WTC11 (cell line): ENCODE data around the gene ARSA. TPM values are rescaled to one million over a fixed set of nuclear protein-coding genes. Genes with fewer than 3 reads are reported as not detected.

Source experiments
- ATAC-seq: fragments of 200-7000 bp; cut with Tn5 transposase; 2 replicates; pipeline ENCODE4 v1.10.0; 2021; ENCODE audit warnings: mild to moderate bottlenecking, moderate library complexity
- CTCF ChIA-PET: fragments of 300-600 bp; sonication (Branson Sonifier 250); formaldehyde crosslinking; loops from one replicate; lab custom pipeline; 2021; ENCODE audit warnings: antibody characterized with exemption; lab: Charles Lee
- POLR2A ChIA-PET: fragments of 350-600 bp; sonication (Branson Sonifier 250); formaldehyde crosslinking; loops from one replicate; lab custom pipeline; 2021; ENCODE audit warnings: antibody characterized with exemption; lab: Charles Lee
- DNase-seq: peaks from one replicate; pipeline ENCODE4 v3.0.0; 2021; ENCODE audit warnings: low spot score
- H3K27ac Mint-ChIP-seq: 2 replicates; pipeline ENCODE4 v1.8.0; 2021; ENCODE audit warnings: mixed read lengths
- H3K27me3 Mint-ChIP-seq: 2 replicates; pipeline ENCODE4 v1.8.0; 2021; ENCODE audit warnings: low read depth, mild to moderate bottlenecking, moderate library complexity, mixed read lengths
- H3K36me3 Mint-ChIP-seq: 2 replicates; pipeline ENCODE4 v1.8.0; 2021; ENCODE audit warnings: mixed read lengths
- H3K4me1 Mint-ChIP-seq: 2 replicates; pipeline ENCODE4 v1.8.0; 2022; ENCODE audit warnings: mixed read lengths
- H3K4me3 Mint-ChIP-seq: 2 replicates; pipeline ENCODE4 v1.8.0; 2021; ENCODE audit warnings: mild to moderate bottlenecking, moderate library complexity, mixed read lengths
- H3K9me3 Mint-ChIP-seq: 2 replicates; pipeline ENCODE4 v1.8.0; 2021; ENCODE audit warnings: mixed read lengths
- ATF1 ChIP-seq: sonication (generic); formaldehyde crosslinking; IDR thresholded peaks from 2 replicates; pipeline ENCODE4 v1.8.1; 2023; ENCODE audit warnings: mild to moderate bottlenecking, moderate library complexity, missing genetic modification reagents
- CREM ChIP-seq: sonication (generic); formaldehyde crosslinking; IDR thresholded peaks from 2 replicates; pipeline ENCODE4 v1.8.1; 2022; ENCODE audit warnings: mild to moderate bottlenecking, missing genetic modification reagents, moderate library complexity
- ERG ChIP-seq: fragments of 250-450 bp; sonication (Bioruptor Pico); IDR thresholded peaks from 2 replicates; pipeline ENCODE4 v1.8.0; 2021; ENCODE audit warnings: mild to moderate bottlenecking
- FOXJ3 ChIP-seq: sonication (generic); formaldehyde crosslinking; IDR thresholded peaks from 2 replicates; pipeline ENCODE4 v1.9.0; 2021; ENCODE audit warnings: missing genetic modification reagents, mild to moderate bottlenecking, borderline replicate concordance
- MYBL2 ChIP-seq: sonication (generic); formaldehyde crosslinking; IDR thresholded peaks from 2 replicates; pipeline ENCODE4 v1.8.1; 2023; ENCODE audit warnings: mild to moderate bottlenecking, moderate library complexity, missing genetic modification reagents
- NR3C1 ChIP-seq: sonication (generic); formaldehyde crosslinking; conservative IDR thresholded peaks from 2 replicates; pipeline ENCODE4 v1.8.1; 2023; ENCODE audit warnings: low read depth, mild to moderate bottlenecking, missing genetic modification reagents
- PRRX2 ChIP-seq: fragments of 250-450 bp; sonication (Bioruptor Pico); IDR thresholded peaks from 2 replicates; pipeline ENCODE4 v1.8.0; 2021; ENCODE audit warnings: mild to moderate bottlenecking
- RORB ChIP-seq: fragments of 250-450 bp; sonication (Bioruptor Pico); IDR thresholded peaks from 2 replicates; pipeline ENCODE4 v1.9.0; 2021; ENCODE audit warnings: mild to moderate bottlenecking
- TCF7 ChIP-seq: sonication (generic); formaldehyde crosslinking; IDR thresholded peaks from 2 replicates; pipeline ENCODE4 v1.8.0; 2022; ENCODE audit warnings: mild to moderate bottlenecking, low read depth, missing genetic modification reagents, moderate library complexity
- ZNF138 ChIP-seq: sonication (generic); formaldehyde crosslinking; conservative IDR thresholded peaks from 2 replicates; pipeline ENCODE4 v1.8.1; 2022; ENCODE audit warnings: mild to moderate bottlenecking, moderate library complexity, missing genetic modification reagents
- ZNF416 ChIP-seq: fragments of 250-450 bp; sonication (Bioruptor Pico); IDR thresholded peaks from 2 replicates; pipeline ENCODE4 v1.9.0; 2021; ENCODE audit warnings: mild to moderate bottlenecking, inconsistent platforms
- ZNF425 ChIP-seq: fragments of 250-450 bp; sonication (Bioruptor Pico); conservative IDR thresholded peaks from 2 replicates; pipeline ENCODE4 v1.9.0; 2021; ENCODE audit warnings: mild to moderate bottlenecking
- ZNF512 ChIP-seq: sonication (generic); formaldehyde crosslinking; IDR thresholded peaks from 2 replicates; pipeline ENCODE4 v1.8.1; 2022; ENCODE audit warnings: missing genetic modification reagents, borderline replicate concordance
- ZNF671 ChIP-seq: fragments of 250-450 bp; sonication (Bioruptor Pico); IDR thresholded peaks from 2 replicates; pipeline ENCODE4 v1.8.0; 2021; ENCODE audit warnings: mild to moderate bottlenecking
- total RNA-seq: library from RNA; stranded (reverse); gene quantifications from 3 replicates; pipeline ENCODE4 v1.2.3, GENCODE V29; 2021
- TF ChIP-seq, protein P1 (sequence below): sonication (generic); formaldehyde crosslinking; IDR thresholded peaks from 2 replicates; pipeline ENCODE4 v1.8.1; 2023; ENCODE audit warnings: mild to moderate bottlenecking, missing genetic modification reagents
- TF ChIP-seq, protein P2 (sequence below): sonication (generic); formaldehyde crosslinking; IDR thresholded peaks from 2 replicates; pipeline ENCODE4 v1.8.0; 2023; ENCODE audit warnings: missing genetic modification reagents, mild to moderate bottlenecking, borderline replicate concordance
- TF ChIP-seq, protein P3 (sequence below): sonication (generic); formaldehyde crosslinking; IDR thresholded peaks from 2 replicates; pipeline ENCODE4 v1.8.1; 2023; ENCODE audit warnings: mild to moderate bottlenecking, moderate library complexity, missing genetic modification reagents
- TF ChIP-seq, protein P4 (sequence below): fragments of 250-450 bp; sonication (Bioruptor Pico); IDR thresholded peaks from 2 replicates; pipeline ENCODE4 v1.9.0; 2021; ENCODE audit warnings: mild to moderate bottlenecking
- TF ChIP-seq, protein P5 (sequence below): sonication (generic); formaldehyde crosslinking; IDR thresholded peaks from 2 replicates; pipeline ENCODE4 v1.8.0; 2023; ENCODE audit warnings: missing genetic modification reagents

Gene ARSA
- total RNA-seq, 1 experiment from 2014 or later = 18.8 TPM

- peaks cover 24% of the 10 kb centered on the region for H3K4me1 Mint-ChIP-seq
Observed at GRCh38 chr22:50621948-50622722, 5.8 kb downstream of the ARSA start.

GRCh38 chr22:50621356-50621880 is 6.5 kb downstream of the ARSA start:
- ATAC-seq (no peak), DNase-seq (no peak)
- Mint-ChIP-seq H3K27ac (no peak overlapping the region), H3K27me3 (peaks cover 16% of the 10 kb centered on the region; the same call in 1 of the 2 replicates), H3K4me3 (peak overlapping the region; percentile 59), H3K4me1 (peaks cover 24% of the 10 kb centered on the region), H3K9me3 (no peaks in the 10 kb centered on the region), H3K36me3 (no peaks in the 10 kb centered on the region)
- ChIA-PET POLR2A (no interaction called here), CTCF (interaction anchor here (0.7 to 2.9 kb wide), 19 partner anchors 9 to 154 kb away, joined by 3 to 33 read pairs (median 7); partner anchors contain the start of genes SCO2, SHANK3 and SYCE3)
- no peak for TF ChIP-seq NR3C1 (CRISPR knock-in tag)
- no peak for TF ChIP-seq ATF1 (CRISPR knock-in tag)
- TF ChIP-seq PRRX2 = no peak
- no peak for TF ChIP-seq FOXJ3 (CRISPR knock-in tag)
- TF ChIP-seq, protein P1, sequence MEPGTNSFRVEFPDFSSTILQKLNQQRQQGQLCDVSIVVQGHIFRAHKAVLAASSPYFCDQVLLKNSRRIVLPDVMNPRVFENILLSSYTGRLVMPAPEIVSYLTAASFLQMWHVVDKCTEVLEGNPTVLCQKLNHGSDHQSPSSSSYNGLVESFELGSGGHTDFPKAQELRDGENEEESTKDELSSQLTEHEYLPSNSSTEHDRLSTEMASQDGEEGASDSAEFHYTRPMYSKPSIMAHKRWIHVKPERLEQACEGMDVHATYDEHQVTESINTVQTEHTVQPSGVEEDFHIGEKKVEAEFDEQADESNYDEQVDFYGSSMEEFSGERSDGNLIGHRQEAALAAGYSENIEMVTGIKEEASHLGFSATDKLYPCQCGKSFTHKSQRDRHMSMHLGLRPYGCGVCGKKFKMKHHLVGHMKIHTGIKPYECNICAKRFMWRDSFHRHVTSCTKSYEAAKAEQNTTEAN (CRISPR knock-in tag) = no peak
- TF ChIP-seq RORB (CRISPR knock-in tag) = no peak
- TF ChIP-seq, protein P2, sequence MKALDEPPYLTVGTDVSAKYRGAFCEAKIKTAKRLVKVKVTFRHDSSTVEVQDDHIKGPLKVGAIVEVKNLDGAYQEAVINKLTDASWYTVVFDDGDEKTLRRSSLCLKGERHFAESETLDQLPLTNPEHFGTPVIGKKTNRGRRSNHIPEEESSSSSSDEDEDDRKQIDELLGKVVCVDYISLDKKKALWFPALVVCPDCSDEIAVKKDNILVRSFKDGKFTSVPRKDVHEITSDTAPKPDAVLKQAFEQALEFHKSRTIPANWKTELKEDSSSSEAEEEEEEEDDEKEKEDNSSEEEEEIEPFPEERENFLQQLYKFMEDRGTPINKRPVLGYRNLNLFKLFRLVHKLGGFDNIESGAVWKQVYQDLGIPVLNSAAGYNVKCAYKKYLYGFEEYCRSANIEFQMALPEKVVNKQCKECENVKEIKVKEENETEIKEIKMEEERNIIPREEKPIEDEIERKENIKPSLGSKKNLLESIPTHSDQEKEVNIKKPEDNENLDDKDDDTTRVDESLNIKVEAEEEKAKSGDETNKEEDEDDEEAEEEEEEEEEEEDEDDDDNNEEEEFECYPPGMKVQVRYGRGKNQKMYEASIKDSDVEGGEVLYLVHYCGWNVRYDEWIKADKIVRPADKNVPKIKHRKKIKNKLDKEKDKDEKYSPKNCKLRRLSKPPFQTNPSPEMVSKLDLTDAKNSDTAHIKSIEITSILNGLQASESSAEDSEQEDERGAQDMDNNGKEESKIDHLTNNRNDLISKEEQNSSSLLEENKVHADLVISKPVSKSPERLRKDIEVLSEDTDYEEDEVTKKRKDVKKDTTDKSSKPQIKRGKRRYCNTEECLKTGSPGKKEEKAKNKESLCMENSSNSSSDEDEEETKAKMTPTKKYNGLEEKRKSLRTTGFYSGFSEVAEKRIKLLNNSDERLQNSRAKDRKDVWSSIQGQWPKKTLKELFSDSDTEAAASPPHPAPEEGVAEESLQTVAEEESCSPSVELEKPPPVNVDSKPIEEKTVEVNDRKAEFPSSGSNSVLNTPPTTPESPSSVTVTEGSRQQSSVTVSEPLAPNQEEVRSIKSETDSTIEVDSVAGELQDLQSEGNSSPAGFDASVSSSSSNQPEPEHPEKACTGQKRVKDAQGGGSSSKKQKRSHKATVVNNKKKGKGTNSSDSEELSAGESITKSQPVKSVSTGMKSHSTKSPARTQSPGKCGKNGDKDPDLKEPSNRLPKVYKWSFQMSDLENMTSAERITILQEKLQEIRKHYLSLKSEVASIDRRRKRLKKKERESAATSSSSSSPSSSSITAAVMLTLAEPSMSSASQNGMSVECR (CRISPR knock-in tag) = no peak
- no peak for TF ChIP-seq ZNF138 (CRISPR knock-in tag)
- no peak for TF ChIP-seq MYBL2 (CRISPR knock-in tag)
- TF ChIP-seq ZNF425 (CRISPR knock-in tag) = no peak
- TF ChIP-seq, protein P3, sequence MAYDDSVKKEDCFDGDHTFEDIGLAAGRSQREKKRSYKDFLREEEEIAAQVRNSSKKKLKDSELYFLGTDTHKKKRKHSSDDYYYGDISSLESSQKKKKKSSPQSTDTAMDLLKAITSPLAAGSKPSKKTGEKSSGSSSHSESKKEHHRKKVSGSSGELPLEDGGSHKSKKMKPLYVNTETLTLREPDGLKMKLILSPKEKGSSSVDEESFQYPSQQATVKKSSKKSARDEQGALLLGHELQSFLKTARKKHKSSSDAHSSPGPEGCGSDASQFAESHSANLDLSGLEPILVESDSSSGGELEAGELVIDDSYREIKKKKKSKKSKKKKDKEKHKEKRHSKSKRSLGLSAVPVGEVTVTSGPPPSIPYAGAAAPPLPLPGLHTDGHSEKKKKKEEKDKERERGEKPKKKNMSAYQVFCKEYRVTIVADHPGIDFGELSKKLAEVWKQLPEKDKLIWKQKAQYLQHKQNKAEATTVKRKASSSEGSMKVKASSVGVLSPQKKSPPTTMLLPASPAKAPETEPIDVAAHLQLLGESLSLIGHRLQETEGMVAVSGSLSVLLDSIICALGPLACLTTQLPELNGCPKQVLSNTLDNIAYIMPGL (CRISPR knock-in tag) = no peak
- TF ChIP-seq ZNF512 (CRISPR knock-in tag) = no peak
- TF ChIP-seq, protein P4, sequence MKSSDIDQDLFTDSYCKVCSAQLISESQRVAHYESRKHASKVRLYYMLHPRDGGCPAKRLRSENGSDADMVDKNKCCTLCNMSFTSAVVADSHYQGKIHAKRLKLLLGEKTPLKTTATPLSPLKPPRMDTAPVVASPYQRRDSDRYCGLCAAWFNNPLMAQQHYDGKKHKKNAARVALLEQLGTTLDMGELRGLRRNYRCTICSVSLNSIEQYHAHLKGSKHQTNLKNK = no peak

More at GRCh38 chr22:50621948-50622722, 5.8 kb downstream of the ARSA start:
- Mint-ChIP-seq H3K4me3 (peak overlapping the region; percentile 59), H3K36me3 (no peaks in the 10 kb centered on the region), H3K9me3 (no peaks in the 10 kb centered on the region), H3K27ac (peak overlapping the region; percentile 27; the same call in 1 of the 2 replicates), H3K27me3 (peaks cover 16% of the 10 kb centered on the region; the same call in 1 of the 2 replicates)
- TF ChIP-seq, protein P5, sequence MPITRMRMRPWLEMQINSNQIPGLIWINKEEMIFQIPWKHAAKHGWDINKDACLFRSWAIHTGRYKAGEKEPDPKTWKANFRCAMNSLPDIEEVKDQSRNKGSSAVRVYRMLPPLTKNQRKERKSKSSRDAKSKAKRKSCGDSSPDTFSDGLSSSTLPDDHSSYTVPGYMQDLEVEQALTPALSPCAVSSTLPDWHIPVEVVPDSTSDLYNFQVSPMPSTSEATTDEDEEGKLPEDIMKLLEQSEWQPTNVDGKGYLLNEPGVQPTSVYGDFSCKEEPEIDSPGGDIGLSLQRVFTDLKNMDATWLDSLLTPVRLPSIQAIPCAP (CRISPR knock-in tag) = no peak
- TF ChIP-seq ZNF671 (CRISPR knock-in tag) (no peak), CREM (CRISPR knock-in tag) (no peak), ERG (CRISPR knock-in tag) (no peak), TCF7 (no peak), FOXJ3 (CRISPR knock-in tag) (no peak), ZNF416 (CRISPR knock-in tag) (no peak)
- DNase-seq = no peak
- ATAC-seq = no peak
- POLR2A ChIA-PET = no interaction called here
- CTCF ChIA-PET = interaction anchor here (0.7 to 2.9 kb wide), 14 partner anchors 8 to 153 kb away, joined by 3 to 33 read pairs (median 8); partner anchors contain the start of genes SCO2, SHANK3 and SYCE3
